ENCODE data around the gene LHFPL2. TPM values are rescaled to one million over a fixed set of nuclear protein-coding genes. Genes with fewer than 3 reads are reported as not detected.

Gene LHFPL2
- polyA plus RNA-seq, 2 donors: 0.84 to 1.4 TPM

DNA sequence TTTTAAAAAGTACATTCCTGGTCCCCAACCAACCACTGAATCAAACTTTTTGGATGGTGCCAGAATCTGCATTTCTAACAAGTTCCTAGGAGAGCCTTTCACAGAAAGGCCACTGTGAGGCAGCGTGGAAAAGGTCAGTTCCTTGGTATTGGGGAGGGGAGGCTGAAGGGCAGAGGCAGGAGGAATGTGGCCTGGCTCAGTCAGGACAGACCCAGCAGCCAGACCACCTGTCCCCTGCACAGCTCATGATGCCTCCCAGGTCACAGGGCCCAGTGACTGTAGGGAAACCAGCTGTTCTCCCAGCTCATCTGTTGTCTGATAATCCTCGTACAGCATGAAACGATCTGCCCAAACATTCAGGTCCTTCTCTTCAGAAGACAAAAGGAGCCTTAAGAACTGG is 132.9 kb downstream of the LHFPL2 start:
- WGBS, 2 donors: 85 to 93% methylated on average over 3 of the region's 3 CpGs
- no peaks in the 10 kb centered on the region for H3K36me3 ChIP-seq (ENCODE audit: control insufficient read depth in 2 of 2, insufficient read depth in 2 of 2, low read length in 1 of 2)

GRCh38 chr5:78514427-78515330 is 133.9 kb downstream of the LHFPL2 start:
- WGBS, 2 donors: 83 to 84% methylated on average over 8 of the region's 8 CpGs
- Histone ChIP-seq H3K4me1 (ENCODE audit: control insufficient read depth in 2 of 2, insufficient read depth in 2 of 2, low read length in 1 of 2) (peaks cover 2 to 4% of the 10 kb centered on the region in 2 donors), H3K27me3 (ENCODE audit: control insufficient read depth in 1 of 2, insufficient read depth in 2 of 2, low read length in 2 of 2) (no peaks in the 10 kb centered on the region), H3K36me3 (ENCODE audit: control insufficient read depth in 2 of 2, insufficient read depth in 2 of 2, low read length in 1 of 2) (no peaks in the 10 kb centered on the region), H3K9me3 (ENCODE audit: control insufficient read depth in 2 of 2, insufficient read depth in 1 of 2, low read depth in 1 of 2, low read length in 1 of 2) (no peaks in the 10 kb centered on the region), H3K27ac (ENCODE audit: low read depth in 2 of 2, low read length in 1 of 2) (no peak overlapping the region), H3K4me3 (ENCODE audit: low read depth in 1 of 2, low read length in 2 of 2) (no peak overlapping the region)

More for the DNA sequence above, 132.9 kb downstream of the LHFPL2 start:
- Histone ChIP-seq H3K9me3 (ENCODE audit: control insufficient read depth in 2 of 2, insufficient read depth in 1 of 2, low read depth in 1 of 2, low read length in 1 of 2) (no peaks in the 10 kb centered on the region), H3K4me1 (ENCODE audit: control insufficient read depth in 2 of 2, insufficient read depth in 2 of 2, low read length in 1 of 2) (no peaks in the 10 kb centered on the region), H3K4me3 (ENCODE audit: low read depth in 1 of 2, low read length in 2 of 2) (no peak overlapping the region), H3K27me3 (ENCODE audit: control insufficient read depth in 1 of 2, insufficient read depth in 2 of 2, low read length in 2 of 2) (no peaks in the 10 kb centered on the region), H3K27ac (ENCODE audit: low read depth in 2 of 2, low read length in 1 of 2) (no peak overlapping the region)

DNA sequence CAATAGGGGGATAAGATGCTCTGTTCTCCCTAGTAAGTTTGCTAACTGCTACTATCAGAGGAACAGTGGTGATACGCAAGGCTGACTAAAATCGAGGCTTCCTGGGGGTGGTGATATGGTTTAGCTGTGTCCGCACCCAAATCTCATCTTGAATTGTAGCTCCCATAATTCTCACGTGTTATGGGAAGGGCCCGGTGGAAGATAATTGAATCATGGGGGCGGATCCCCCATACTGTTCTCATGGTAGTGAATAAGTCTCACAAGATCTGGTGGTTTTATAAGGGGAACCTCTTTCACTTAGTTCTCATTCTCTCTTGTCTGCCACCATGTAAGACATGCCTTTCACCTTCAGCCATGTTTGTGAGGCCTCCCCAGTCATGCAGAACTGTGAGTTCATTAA is 135.1 kb downstream of the LHFPL2 start:
- peaks cover 2 to 4% of the 10 kb centered on the region in 2 donors for H3K4me1 ChIP-seq (ENCODE audit: control insufficient read depth in 2 of 2, insufficient read depth in 2 of 2, low read length in 1 of 2)
- H3K9me3 ChIP-seq (ENCODE audit: control insufficient read depth in 2 of 2, insufficient read depth in 1 of 2, low read depth in 1 of 2, low read length in 1 of 2): no peaks in the 10 kb centered on the region
- H3K27ac ChIP-seq (ENCODE audit: low read depth in 2 of 2, low read length in 1 of 2): no peak overlapping the region
- no peaks in the 10 kb centered on the region for H3K27me3 ChIP-seq (ENCODE audit: control insufficient read depth in 1 of 2, insufficient read depth in 2 of 2, low read length in 2 of 2)
- no peak overlapping the region for H3K4me3 ChIP-seq (ENCODE audit: low read depth in 1 of 2, low read length in 2 of 2)
- no peaks in the 10 kb centered on the region for H3K36me3 ChIP-seq (ENCODE audit: control insufficient read depth in 2 of 2, insufficient read depth in 2 of 2, low read length in 1 of 2)
- 79 to 87% methylated on average over 6 of the region's 6 CpGs for WGBS, 2 donors

GRCh38 chr5:78512435-78512834 is 136.1 kb downstream of the LHFPL2 start:
- no peak overlapping the region for H3K27ac ChIP-seq (ENCODE audit: low read depth in 2 of 2, low read length in 1 of 2)
- H3K27me3 ChIP-seq (ENCODE audit: control insufficient read depth in 1 of 2, insufficient read depth in 2 of 2, low read length in 2 of 2): no peaks in the 10 kb centered on the region
- H3K4me3 ChIP-seq (ENCODE audit: low read depth in 1 of 2, low read length in 2 of 2): no peak overlapping the region
- peaks cover 2 to 4% of the 10 kb centered on the region in 2 donors for H3K4me1 ChIP-seq (ENCODE audit: control insufficient read depth in 2 of 2, insufficient read depth in 2 of 2, low read length in 1 of 2)
- WGBS, 2 donors: 97 to 98% methylated on average over 3 of the region's 3 CpGs
- no peaks in the 10 kb centered on the region for H3K9me3 ChIP-seq (ENCODE audit: control insufficient read depth in 2 of 2, insufficient read depth in 1 of 2, low read depth in 1 of 2, low read length in 1 of 2)
- no peaks in the 10 kb centered on the region for H3K36me3 ChIP-seq (ENCODE audit: control insufficient read depth in 2 of 2, insufficient read depth in 2 of 2, low read length in 1 of 2)

GRCh38 chr5:78511121-78511906 is 137.3 kb downstream of the LHFPL2 start:
- H3K4me1 ChIP-seq (ENCODE audit: control insufficient read depth in 2 of 2, insufficient read depth in 2 of 2, low read length in 1 of 2): peaks cover 2 to 4% of the 10 kb centered on the region in 2 donors
- 80 to 85% methylated on average over 10 of the region's 10 CpGs for WGBS, 2 donors
- no peak overlapping the region for H3K27ac ChIP-seq (ENCODE audit: low read depth in 2 of 2, low read length in 1 of 2)

DNA sequence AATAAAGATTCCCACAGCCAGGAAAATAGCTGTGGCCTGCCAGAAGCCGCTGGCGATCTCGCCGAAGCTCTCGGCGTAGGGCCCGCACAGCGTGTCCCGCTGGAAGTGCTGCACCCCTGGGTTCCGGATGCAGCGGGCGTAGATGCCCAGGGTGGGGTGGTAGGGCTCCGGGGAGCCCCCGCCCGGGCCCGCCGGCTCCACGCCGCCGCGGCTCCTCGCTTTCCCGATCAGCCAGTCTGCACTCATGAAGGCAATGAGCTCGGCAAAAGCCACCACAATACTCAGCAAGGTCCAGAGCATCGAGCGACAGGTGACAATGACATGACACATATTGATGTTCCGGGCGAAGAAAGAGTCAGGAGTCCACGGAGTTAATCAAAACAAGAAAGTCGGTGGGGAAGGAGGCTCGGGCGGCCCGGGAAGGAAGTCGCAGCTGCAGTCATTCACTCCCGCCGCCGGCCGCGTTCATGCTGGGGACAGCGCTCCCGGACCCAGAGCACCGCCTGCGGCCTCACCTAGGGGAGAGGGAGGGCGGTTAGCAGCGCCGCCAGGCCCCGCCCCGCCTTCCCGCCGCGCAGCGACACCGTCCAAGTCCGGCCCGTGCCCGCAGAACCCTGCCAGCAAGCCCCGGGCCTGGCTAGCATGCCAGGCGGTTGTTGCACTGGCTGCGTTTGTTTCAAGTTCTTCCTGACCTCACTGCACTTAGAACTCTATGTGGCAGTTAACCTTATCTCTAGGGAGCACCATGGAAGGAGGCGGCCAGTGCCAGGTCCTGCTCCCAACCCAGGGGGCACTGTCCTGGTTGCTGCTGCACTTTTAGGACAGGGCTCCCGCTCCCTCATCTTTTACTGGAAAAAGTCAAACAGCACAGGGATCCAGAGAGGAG is 138.4 kb downstream of the LHFPL2 start:
- 14% methylated on average over 59 to 61 of the region's 61 CpGs for WGBS, 2 donors
- Histone ChIP-seq H3K4me1 (ENCODE audit: control insufficient read depth in 2 of 2, insufficient read depth in 2 of 2, low read length in 1 of 2) (peaks cover 5 to 7% of the 10 kb centered on the region in 2 donors), H3K27me3 (ENCODE audit: control insufficient read depth in 1 of 2, insufficient read depth in 2 of 2, low read length in 2 of 2) (no peaks in the 10 kb centered on the region), H3K9me3 (ENCODE audit: control insufficient read depth in 2 of 2, insufficient read depth in 1 of 2, low read depth in 1 of 2, low read length in 1 of 2) (no peaks in the 10 kb centered on the region), H3K4me3 (ENCODE audit: low read depth in 1 of 2, low read length in 2 of 2) (peak overlapping the region; percentile 22 to 46), H3K36me3 (ENCODE audit: control insufficient read depth in 2 of 2, insufficient read depth in 2 of 2, low read length in 1 of 2) (no peaks in the 10 kb centered on the region), H3K27ac (ENCODE audit: low read depth in 2 of 2, low read length in 1 of 2) (peak overlapping the region; percentile 26 to 77)

More at GRCh38 chr5:78511121-78511906, 137.3 kb downstream of the LHFPL2 start:
- H3K4me3 ChIP-seq (ENCODE audit: low read depth in 1 of 2, low read length in 2 of 2): no peak overlapping the region
- no peaks in the 10 kb centered on the region for H3K9me3 ChIP-seq (ENCODE audit: control insufficient read depth in 2 of 2, insufficient read depth in 1 of 2, low read depth in 1 of 2, low read length in 1 of 2)
- no peaks in the 10 kb centered on the region for H3K27me3 ChIP-seq (ENCODE audit: control insufficient read depth in 1 of 2, insufficient read depth in 2 of 2, low read length in 2 of 2)
- no peaks in the 10 kb centered on the region for H3K36me3 ChIP-seq (ENCODE audit: control insufficient read depth in 2 of 2, insufficient read depth in 2 of 2, low read length in 1 of 2)

DNA sequence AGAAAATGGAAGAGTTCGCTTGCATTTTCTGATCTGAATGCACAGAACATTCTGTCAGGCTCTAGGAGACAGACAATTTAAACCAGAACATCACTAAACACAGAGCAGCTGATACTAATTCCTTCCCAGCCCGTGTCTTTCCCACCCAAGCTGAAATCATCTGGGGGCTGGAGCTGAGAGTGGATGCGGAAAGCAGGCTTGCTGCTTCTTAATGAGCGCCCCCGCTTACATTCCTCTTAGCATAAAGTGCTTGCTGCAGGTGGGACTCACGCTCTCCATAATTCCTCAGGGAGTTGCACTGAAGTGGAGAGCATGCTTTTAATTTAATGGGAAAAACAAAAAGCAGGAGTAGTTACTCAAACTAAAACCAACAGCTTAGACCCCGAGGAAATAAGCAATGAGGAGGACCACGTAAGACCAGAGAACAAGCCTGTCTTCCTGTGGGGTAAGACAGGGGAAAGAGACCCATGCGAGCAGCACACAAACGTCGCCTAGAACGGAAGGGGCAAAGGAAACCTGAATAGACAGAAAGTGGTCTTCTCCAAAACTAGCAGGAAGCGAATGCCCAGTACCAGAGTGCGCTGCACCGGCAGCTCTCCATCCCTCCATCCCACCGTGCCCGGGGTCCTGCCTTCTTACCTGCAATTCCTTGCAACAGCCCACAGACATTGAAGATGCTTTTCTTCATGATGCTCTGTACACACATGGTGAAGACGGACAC is 139.3 kb downstream of the LHFPL2 start:
- H3K4me1 ChIP-seq (ENCODE audit: control insufficient read depth in 2 of 2, insufficient read depth in 2 of 2, low read length in 1 of 2): peaks cover 8 to 11% of the 10 kb centered on the region in 2 donors
- WGBS, 2 donors: 62 to 71% methylated on average over 18 of the region's 18 CpGs
- no peaks in the 10 kb centered on the region for H3K36me3 ChIP-seq (ENCODE audit: control insufficient read depth in 2 of 2, insufficient read depth in 2 of 2, low read length in 1 of 2)
- peak overlapping the region; percentile 22 to 46 for H3K4me3 ChIP-seq (ENCODE audit: low read depth in 1 of 2, low read length in 2 of 2)
- no peaks in the 10 kb centered on the region for H3K9me3 ChIP-seq (ENCODE audit: control insufficient read depth in 2 of 2, insufficient read depth in 1 of 2, low read depth in 1 of 2, low read length in 1 of 2)
- peak overlapping the region; percentile 15 to 77 for H3K27ac ChIP-seq (ENCODE audit: low read depth in 2 of 2, low read length in 1 of 2)
- H3K27me3 ChIP-seq (ENCODE audit: control insufficient read depth in 1 of 2, insufficient read depth in 2 of 2, low read length in 2 of 2): no peaks in the 10 kb centered on the region

GRCh38 chr5:78508186-78508765 is 140.3 kb downstream of the LHFPL2 start:
- H3K4me1 ChIP-seq (ENCODE audit: control insufficient read depth in 2 of 2, insufficient read depth in 2 of 2, low read length in 1 of 2): peaks cover 8 to 11% of the 10 kb centered on the region in 2 donors
- no peaks in the 10 kb centered on the region for H3K27me3 ChIP-seq (ENCODE audit: control insufficient read depth in 1 of 2, insufficient read depth in 2 of 2, low read length in 2 of 2)
- no peak overlapping the region for H3K27ac ChIP-seq (ENCODE audit: low read depth in 2 of 2, low read length in 1 of 2)
- no peaks in the 10 kb centered on the region for H3K36me3 ChIP-seq (ENCODE audit: control insufficient read depth in 2 of 2, insufficient read depth in 2 of 2, low read length in 1 of 2)
- H3K9me3 ChIP-seq (ENCODE audit: control insufficient read depth in 2 of 2, insufficient read depth in 1 of 2, low read depth in 1 of 2, low read length in 1 of 2): no peaks in the 10 kb centered on the region
- no peak overlapping the region for H3K4me3 ChIP-seq (ENCODE audit: low read depth in 1 of 2, low read length in 2 of 2)
- WGBS, 2 donors: 44 to 62% methylated on average over 3 of the region's 3 CpGs

All from esophagus (tissue), 2 donors.